NAMALWA (cell line): Measurements from ENCODE around the gene UBE2I.
"Not testable (repeated sequence)": the region's sequence is repeated elsewhere in the genome, so short reads cannot be mapped to it uniquely, and the experiment has no call there.

Experiments used
- DNase-seq: peaks from one replicate; pipeline ENCODE4 v3.0.0-alpha.2; 2015; ENCODE audit warnings: low spot score

Gene UBE2I

DNA sequence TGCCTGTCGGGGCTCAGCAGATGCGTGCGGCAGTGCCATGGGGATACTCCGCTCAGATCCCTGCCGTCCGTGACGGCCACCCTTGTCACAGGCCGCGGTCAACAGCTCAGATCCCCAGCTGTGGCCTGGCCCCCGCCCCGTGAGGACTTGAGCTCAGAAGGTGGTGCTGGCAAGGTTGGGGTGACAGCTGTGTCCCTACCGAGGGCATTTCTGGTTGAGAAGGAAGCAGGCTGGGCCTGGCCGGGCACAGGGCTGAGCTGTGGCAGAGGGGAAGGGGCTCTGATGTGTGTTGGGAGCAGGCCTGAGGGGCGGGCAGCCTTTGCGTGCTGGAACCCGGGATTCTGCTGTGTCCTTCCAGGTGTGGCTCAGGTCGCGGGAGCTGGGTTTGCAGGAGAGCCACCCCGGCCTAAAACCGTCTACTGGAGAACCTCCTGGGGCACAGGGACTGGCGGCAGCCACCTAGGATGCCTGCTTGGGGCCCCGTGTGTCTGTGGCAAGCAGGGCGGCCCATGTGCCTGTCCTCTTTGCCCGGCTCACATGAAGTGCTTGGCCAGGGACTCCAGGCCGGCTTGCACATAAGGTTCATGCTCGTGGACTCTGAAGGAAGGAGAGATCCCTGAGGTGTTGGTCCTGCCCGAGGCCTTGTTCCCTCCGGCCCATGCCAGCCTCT, 5.1 kb downstream of the UBE2I start:
- DNase-seq = no peak

DNA sequence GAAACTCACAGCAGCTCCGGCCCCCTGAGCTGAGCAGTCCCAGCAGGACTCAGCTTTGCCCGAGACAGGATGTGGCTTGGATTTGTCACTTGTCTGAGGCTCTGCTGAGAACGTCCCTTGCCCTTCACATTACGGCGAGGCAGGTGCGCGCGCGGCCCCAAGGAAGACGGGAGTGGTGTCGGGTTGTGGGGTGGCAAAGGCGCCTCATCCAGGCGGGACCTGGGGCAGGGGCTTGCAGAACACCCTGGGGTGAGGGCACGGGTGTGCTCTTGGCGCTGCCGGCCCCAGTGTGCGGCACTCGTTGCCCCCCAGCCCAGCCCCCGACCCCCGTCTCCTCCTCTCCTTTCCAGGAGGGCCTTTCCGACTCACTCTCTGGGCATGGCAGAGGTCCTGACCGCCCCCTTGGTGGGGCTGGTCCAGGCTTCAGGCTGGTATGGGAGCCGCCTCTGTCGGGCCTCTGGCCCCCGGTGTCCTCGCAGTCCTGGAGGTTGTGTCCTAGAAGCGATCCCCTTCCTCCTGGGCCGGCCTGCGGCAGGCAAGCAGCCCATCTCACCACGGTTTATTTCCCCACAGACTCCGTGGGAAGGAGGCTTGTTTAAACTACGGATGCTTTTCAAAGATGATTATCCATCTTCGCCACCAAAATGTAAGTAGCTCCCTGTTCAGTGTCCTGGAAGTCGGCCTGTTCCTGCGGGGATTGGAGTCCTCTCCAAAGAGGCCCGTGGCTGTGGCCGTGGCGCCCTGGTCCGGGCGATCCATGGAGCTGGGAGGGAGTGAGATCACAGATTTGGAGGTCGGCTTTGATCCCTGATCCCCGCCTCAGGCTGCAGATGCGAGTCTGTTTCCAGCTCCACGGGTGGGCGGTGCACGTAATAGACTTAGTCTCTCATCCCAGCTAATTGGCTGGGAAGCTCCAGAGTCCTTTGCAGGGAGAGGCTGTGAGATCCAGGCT, 5.9 kb downstream of the UBE2I start:
- DNase-seq = no peak

DNA sequence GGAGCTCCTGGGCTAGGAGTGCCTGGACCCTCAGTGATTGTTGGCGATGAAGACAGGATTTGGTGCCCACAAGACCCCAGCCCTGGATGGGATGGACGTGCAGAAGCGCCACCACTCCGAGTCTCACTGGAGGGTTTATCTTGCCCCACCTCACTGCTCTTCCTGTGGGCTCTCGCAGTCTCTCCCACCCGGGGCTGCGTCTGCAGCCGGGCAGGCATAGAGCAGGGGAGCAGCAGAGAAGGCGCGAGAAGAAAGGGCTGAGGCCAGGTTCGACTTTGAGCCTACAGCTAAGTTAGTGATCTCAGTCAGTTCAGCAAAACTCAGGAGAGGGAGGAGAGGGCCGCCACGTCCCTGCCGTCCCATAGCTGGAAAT, 6.6 kb downstream of the UBE2I start:
- DNase-seq = no peak

DNA sequence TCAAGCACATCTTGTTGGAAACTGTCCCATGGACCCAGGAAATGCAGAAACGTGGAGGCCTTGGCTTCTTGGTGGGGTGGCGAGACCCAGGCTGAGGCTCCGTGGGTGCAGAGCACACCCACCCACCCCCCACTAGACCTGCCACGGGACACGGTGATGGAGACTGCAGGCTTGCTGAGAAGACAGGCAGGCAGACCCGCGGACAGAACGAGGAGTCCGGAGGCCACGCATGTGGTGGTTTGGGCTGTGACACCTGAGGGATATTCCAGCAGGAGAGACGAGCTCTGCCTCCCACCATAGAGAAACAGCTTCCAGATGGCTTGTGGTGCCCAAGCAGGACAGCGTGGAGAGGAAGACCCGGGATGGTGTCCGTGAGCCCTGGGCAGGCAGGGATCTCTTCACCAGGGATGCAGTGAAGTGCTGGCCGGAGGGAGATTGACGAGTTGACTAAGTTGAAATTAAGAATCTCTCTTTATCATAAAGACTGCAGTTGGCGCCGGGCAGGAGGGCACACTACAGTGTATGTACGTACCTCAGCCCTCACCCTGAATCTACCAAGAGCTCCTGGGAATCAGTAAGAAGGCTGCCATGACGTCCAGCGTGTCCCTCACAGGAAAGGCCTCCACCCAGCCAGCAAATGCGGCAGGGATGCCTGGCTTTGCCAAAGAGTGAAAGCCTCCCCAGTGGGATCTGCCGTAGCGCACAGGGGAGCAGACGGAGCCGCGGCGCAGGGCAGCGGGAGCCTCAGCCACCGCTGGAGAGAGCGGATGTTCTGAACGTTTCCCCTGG, 8.2 kb downstream of the UBE2I start:
- DNase-seq = no peak

DNA sequence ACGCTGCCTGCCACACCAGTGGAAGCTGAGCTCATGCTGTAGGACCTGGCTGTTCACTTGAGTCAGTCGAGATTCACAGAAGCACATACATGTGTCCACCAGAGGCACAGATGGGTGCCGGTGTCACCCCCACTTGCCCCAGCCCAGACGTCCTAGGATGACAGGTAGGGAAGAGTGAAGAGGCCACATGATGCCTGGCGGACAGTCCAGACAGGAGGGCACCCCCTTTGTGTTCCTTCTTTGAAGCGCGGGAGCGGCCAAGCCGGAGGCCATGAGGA, 8.8 kb downstream of the UBE2I start:
- DNase-seq = no peak

DNA sequence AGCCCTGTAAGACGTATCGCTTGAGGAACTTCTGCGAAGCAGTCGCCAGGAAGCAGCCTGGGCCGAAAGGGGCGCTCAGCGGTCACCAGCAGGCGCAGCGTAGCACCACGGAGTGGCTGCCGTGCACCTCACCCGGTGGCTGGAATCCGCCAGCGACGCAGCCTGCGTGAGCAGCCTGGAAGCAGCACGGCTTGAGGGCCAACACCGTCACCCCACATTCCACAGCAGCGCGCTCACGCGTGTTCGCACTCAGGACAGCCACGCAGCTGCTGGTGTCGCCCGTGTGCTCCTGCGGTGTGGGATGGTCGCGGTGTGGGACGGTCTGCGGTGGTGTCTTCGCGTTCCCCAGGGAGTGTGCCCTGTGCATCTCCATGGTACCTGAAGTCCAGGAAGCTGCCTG, 9.6 kb downstream of the UBE2I start:
- no peak for DNase-seq

DNA sequence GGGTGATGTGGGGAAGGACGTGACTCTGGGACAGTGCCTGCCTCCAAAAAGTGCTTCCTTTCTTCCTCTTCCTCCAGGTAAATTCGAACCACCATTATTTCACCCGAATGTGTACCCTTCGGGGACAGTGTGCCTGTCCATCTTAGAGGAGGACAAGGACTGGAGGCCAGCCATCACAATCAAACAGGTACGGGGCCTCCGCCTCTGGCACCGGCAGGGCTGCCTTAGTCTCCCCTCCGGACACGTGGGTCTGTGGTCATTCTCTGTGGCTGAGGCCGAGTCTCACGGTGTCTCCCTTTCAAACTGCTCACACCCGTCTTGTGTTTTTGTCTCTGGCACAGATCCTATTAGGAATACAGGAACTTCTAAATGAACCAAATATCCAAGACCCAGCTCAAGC, 10.7 kb downstream of the UBE2I start:
- DNase-seq = no peak

DNA sequence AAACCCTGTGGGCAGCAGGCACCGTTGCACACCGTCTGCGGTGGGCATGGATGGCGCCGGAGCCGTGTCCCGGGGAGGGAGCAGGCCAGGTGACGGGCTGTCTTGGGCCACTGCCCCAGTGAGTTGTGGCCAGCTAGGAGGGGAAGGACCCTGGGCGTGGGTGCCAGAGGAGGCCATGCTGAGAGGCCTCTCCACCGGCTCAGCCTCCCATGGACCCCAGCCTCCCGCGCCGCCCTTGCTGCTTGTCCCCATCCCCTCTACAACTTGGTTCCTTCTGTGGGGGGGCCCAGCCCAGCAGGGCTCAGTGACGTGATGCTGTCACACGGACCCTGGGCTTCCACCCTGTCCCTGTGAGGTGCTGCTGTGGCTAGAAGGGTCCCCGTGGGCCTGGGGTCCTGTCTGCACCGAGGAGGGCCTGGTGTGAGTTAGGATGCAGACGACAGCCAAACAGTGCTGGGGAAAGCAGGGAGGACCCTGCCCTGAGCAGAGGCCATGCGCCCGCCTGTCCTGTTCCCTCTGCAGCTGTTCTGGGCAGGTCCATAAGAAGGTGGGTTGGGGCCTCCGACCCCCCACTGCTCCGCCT, 11.3 kb downstream of the UBE2I start:
- DNase-seq = no peak

DNA sequence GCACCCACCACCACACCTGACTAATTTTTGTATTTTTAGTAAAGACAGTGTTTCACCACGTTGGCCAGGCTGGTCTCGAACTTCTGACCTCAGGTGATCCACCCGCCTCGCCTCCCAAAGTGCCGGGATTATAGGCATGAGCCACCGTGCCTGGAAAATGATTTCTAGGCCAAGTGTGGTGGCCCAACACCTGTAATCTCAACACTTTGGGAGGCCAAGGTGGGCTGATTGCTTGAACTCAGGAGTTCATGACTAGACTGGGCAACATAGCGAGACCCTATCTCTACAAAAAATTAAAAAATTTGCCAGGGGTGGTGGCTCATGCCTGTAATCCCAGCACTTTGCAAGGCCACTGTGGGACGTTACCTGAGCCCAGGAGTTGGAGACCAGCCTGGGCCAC, 13.0 kb downstream of the UBE2I start:
- no peak for DNase-seq

DNA sequence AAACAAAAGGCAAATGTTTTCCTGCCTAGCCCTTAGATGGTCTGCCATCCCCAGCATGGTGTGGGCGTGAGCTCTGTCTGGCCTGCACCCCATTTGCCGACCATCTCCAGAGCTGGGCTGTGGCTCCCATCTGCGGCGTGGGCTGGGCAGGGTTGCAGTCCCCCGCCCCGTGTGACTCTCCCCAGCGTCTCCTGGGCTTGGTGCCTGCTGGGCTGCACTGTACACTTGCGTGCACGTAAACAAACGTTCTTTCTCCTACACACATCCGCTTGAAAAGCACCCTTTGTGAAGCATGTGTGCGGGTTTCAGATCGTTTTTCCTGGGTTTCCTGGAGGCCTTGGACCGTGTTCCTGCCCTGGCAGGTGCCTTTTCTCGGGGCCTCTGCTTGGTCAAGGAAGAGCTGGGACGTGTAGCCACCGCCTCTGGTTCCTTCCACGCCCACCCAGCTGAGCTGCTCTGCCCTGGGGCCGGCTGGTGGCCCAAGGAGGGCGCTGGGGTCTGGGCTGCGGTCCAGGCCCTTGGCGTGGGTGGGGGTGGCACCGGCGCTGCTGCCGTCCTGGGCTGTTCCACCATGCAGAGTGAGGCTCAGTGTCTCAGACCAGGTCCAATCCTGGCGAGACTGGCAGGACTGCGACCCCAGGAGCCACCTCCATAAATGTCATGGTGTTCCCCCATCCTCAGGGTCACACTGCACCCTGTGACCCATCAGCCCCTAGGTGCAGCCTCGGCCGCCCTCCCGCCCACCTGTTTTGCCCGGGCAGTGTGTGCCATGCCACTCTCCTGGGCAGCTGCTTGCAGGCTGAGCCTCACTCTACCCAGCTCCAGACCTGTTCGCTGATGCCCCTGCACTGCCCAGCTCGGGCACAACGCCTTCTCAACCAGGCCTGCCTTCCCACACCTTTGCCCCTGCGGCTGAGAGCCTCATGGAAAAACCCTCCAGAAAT, 14.1 kb downstream of the UBE2I start:
- DNase-seq = no peak

DNA sequence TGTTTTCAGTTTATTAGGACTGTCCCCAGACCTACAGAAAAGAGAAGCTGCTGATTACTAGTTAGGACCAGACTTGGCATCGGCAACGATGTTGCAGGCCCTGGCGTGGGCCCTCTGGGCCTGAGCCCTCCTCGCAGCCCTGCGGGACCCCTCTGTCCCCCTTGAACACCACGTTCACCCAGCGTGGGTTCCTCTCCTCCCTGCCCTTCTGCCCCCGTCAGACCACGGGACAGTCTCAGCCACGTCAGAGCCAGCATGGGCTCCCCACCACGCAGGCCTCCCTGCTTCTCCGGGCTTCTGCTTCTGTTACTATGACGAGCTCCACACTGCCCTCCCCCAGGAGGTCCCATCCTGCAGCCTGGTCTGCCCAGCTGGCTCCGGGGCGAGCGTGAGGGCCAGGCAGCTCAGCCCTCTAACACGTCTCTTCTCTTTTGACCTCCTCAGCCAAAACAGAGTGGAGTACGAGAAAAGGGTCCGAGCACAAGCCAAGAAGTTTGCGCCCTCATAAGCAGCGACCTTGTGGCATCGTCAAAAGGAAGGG, 14.9 kb downstream of the UBE2I start:
- DNase-seq = no peak

DNA sequence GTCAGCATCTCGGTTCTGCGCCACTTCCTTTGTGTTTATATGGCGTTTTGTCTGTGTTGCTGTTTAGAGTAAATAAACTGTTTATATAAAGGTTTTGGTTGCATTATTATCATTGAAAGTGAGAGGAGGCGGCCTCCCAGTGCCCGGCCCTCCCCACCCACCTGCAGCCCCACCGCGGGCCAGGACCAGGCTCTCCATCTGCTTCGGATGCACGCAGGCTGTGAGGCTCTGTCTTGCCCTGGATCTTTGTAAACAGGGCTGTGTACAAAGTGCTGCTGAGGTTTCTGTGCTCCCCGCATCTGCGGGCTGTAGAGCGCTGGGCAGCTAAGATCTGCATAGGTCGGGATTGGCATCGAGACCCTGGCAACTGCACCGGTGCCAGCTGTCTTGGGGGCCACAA, 15.8 kb downstream of the UBE2I start:
- no peak for DNase-seq

DNA sequence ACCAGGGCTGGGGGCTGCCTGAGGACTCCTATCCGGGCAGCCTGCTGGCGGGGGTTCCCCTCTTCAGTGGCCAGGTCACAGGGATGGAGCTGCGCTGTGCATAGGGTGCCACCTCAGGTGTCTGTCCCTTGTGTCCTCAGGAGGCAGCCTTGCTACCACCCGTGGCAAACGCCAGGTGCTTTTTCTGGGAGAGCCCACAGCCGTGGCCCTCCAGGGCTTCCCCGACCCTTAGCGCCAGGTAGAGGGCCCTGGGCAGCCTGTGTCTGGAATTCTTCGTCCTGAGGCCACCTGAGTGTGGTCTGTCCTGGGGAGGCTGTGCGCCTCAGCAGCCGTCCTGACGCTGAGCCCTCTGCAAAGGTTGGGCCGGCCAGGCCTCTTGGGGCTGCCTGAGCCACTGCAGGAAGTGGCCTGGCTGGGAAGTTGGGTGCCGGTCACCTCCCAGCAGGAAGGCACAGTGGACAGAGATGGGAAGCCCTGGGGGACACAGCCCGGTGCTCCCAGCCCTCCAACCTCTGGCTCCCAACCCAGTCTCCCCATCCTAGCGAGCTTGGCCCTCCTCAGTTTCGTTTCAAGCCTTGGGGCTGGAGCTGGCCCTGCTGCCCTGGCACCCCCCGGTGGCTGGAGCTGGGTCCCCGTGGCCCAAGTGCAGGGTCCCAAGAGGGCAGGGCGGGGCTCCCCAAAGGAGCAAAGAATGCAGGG, 16.4 kb downstream of the UBE2I start:
- DNase-seq = no peak

DNA sequence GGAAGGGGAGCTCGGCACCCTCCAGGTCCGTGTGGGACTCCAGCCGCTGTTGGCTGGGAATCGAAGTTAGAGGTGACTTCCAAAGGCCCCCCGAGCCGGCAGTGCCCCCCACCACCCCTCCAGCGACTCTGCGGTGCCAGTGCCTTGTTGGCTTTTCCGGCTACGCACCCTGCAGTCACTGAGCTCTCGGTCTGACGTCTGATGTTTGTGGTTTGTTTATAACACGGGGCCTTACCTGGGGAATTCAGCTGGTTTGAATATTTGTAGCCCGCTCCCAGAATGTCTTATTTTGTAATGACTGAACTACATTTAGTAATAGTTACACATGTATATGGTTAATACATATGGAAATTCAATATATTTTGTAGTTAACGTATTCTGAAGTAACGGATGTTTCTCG, 17.0 kb downstream of the UBE2I start:
- DNase-seq = no peak

DNA sequence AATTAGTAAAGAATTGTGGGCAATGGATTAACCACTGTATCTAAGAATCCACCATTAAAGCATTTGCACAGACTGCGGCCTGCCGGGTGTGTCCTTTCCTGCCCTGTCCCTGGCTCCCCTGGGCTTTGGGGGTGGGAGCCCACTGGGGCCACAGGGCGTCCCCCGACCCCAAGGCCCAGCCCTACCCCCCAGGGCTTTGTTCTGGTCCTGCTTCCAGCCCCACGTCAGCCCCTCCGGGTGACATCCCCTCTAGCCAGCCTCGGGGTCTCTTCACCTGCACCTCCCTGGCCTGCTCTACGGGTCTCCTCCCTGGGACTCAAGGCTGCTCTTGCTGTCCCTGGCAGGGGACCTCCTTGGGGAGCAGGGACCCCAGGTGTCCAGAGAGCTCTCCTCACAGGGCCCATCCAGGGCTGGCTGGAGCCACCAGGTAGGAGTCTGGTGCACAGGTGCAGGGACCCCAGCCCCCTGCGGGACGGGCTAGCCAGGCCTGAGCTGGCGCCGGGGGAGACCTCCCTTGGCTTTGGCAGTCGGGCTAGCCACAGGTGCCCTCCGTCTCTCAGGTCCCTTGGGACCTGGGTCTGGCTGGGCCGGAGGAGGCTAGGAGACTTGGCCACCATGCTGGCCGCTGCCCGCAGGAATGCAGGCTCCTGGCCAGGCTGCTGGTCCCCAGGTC, 17.6 kb downstream of the UBE2I start:
- DNase-seq = no peak

DNA sequence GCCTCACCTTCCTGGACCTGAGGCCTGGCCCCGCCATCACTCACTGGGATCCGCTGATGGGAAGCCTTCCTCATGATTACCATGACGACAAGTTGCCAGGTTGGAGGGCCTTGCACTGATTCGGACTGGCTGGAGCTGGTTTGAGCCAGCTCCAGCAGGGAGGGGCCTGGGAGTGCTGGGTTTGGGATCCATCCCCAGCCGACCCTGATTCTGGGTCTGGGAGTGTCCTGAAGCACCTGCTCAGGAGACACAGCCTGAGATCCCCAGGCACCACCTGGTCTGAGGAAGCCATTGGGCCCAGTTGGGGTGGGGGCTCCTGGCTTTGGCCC, 18.1 kb downstream of the UBE2I start:
- no peak for DNase-seq

DNA sequence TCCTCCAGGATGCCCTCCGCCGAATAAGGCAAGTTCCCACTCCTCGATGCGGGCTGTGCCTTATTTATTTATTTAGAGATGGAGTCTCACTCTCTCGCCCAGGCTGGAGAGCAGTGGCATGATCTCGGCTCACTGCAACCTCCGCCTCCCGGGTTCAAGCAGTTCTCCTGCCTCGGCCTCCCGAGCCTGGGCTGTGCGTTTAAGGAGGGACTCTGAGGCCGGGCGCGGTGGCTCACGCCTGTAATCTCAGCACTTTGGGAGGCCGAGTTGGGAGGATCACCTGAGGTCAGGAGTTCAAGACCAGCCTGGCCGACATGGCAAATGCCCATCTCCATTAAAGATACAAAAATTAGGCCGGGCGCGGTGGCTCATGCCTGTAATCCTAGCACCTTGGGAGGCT, 18.7 kb downstream of the UBE2I start:
- DNase-seq = not testable (repeated sequence)

DNA sequence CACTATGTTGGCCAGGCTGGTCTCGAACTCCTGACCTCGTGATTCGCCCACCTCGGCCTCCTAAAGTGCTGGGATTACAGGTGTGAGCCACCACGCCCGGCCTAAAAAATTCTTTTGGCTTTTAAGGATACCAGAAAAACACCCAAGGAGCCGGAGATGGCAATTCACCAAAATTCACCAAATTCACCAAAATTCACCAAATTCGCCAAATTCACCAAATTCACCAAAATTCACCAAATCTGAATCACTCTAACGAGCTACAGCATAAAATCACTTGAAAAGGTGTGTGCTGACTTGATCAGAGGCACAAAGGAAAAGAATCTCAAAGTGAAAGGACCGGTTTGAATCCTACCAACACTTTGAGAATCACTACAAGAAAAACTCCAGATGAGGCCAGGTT, 19.5 kb downstream of the UBE2I start:
- not testable (repeated sequence) for DNase-seq

DNA sequence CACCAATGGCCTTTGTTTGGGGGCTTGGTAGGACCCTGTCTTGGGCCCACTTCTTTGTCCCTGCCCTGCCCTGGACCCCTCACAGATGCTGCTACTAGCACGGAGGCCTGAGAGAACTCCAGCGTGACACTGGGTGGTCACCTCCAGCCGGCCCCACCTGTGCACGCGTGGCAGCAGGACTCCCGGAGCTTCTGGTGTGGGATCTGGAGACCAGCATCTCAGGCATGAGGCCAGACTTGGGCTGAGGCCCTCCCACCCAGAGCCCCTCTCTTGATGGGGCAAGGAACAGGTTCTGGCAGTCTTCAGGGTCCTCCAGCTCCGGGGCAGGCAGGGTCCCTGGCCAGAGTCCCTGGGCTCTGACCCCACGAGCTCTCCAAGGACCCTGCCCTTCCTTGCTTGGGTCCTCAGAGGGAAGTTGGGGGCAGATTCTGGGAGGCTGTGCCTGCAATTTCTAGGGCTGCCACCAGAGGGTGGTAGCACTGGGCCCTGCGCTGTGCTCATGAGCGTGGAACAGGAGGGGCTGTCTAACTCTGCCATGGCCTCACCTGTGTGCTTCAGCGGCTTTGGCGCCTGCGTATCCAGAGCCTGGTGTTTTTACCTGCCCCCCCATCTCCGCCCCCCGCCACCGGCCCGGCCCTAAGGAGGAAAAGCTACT, 21.0 kb downstream of the UBE2I start:
- DNase-seq = peak; percentile 60
